ENCODE results near the gene FAM228A. TPM values are rescaled to one million over a fixed set of nuclear protein-coding genes. Genes with fewer than 3 reads are reported as not detected.

Gene FAM228A
- total RNA-seq, 6 donors from 2014 or later: 0.17 to 3.1 (median 1.6) TPM

DNA sequence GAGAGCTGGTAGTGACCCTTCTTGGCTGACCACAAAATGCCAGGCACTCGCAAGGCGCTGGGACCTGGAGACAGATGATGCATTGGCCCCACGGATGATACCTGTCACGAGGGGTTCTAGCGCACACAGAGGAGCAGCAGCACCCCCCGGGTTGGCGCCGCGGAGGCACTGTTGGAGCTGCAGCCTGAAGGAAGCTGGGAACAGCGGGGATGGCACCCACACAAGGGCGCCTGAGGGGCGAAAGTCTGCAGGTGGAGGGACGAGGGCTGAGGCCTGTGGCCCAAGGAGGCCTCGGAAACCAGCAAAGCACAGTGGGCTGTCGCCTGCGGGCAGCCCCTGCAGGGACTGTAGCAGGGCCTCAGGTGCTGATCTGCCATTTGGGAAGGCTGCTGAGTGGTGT, 33.6 kb downstream of the FAM228A start:
- Histone ChIP-seq H3K4me1 (no peaks in the 10 kb centered on the region), H3K36me3 (peaks cover 60 to 98% (median 93%) of the 10 kb centered on the region in 4 donors), H3K9me3 (no peaks in the 10 kb centered on the region), H3K4me3 (no peak overlapping the region), H3K27ac (no peak overlapping the region), H3K27me3 (no peaks in the 10 kb centered on the region)
- ATAC-seq (ENCODE audit: low FRiP score in 2 of 2) (no peak), DNase-seq (peak in 1 of 2 donors; percentile 61)
- TF ChIP-seq EP300 (IDR thresholded peaks at IDR 0.05): no peak
- TF ChIP-seq POLR2AphosphoS5 (IDR thresholded peaks at IDR 0.05): no peak
- TF ChIP-seq POLR2A (IDR thresholded peaks at IDR 0.05): no peak
- TF ChIP-seq, protein P1, sequence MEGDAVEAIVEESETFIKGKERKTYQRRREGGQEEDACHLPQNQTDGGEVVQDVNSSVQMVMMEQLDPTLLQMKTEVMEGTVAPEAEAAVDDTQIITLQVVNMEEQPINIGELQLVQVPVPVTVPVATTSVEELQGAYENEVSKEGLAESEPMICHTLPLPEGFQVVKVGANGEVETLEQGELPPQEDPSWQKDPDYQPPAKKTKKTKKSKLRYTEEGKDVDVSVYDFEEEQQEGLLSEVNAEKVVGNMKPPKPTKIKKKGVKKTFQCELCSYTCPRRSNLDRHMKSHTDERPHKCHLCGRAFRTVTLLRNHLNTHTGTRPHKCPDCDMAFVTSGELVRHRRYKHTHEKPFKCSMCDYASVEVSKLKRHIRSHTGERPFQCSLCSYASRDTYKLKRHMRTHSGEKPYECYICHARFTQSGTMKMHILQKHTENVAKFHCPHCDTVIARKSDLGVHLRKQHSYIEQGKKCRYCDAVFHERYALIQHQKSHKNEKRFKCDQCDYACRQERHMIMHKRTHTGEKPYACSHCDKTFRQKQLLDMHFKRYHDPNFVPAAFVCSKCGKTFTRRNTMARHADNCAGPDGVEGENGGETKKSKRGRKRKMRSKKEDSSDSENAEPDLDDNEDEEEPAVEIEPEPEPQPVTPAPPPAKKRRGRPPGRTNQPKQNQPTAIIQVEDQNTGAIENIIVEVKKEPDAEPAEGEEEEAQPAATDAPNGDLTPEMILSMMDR (IDR thresholded peaks at IDR 0.05): no peak
- WGBS, 2 donors: 93 to 95% methylated on average over 14 to 16 of the region's 16 CpGs

DNA sequence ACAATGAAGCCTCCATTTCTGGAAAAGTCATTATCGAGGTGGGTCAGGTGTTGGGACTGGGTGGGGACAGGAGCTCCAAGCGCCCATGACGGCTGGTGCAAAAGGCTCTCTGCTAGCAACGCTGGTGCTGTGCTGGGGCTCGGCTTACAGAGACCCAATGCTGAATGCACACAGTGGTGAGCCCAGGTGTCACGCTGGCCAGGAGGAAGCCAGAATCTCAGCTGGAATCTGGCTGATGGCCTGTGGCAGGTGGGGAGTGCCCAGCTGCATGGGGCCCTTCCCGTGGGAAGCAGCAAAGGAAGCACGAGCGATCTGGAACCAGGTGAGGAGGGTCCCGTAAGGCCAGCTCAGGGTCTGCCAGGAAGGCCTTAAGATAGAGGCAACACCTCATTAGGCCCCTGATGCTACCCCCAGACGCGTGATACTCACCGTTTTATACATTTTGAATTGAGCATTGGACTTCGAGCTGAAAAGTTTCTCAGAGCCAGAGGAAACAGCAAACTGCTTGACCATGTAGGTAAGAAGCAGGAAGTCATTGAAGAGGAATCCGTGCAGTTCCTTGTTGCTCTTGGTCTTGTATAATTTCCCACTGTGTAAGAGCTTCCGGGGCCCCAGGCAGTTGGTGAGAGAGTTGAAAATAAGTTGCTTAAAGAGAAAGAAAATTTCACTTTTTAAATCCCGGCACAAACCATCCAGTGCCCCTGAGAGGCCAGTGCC, 34.7 kb downstream of the FAM228A start:
- WGBS, 2 donors: 81 to 82% methylated on average over 13 to 17 of the region's 17 CpGs
- Histone ChIP-seq H3K4me1 (no peaks in the 10 kb centered on the region), H3K27me3 (no peaks in the 10 kb centered on the region), H3K27ac (no peak overlapping the region), H3K9me3 (no peaks in the 10 kb centered on the region), H3K36me3 (peaks cover 50 to 98% (median 82%) of the 10 kb centered on the region in 4 donors), H3K4me3 (no peak overlapping the region)
- TF ChIP-seq POLR2AphosphoS5 (IDR thresholded peaks at IDR 0.05) (no peak), POLR2A (IDR thresholded peaks at IDR 0.05) (no peak), EP300 (IDR thresholded peaks at IDR 0.05) (no peak)
- TF ChIP-seq, protein P1 (IDR thresholded peaks at IDR 0.05): no peak
- DNase-seq (peak in 1 of 2 donors; percentile 25), ATAC-seq (ENCODE audit: low FRiP score in 2 of 2) (no peak)

DNA sequence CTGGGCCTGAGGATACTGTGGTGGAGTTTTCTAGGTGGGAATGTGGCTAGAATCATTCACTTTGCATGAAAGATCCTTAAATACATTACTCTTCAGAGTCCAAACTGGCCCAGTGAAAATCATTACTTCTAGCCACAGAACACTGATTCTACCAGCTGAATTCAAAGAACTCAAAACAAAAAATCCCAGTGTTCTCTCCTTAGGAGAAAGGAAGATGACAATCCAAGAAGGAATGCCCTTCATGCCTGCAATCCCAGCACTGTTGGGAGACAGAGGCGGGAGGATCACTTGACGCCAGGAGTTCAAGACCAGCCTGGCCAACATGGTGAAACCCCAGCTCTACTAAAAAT, 35.2 kb downstream of the FAM228A start:
- TF ChIP-seq EP300 (IDR thresholded peaks at IDR 0.05) (no peak), POLR2A (IDR thresholded peaks at IDR 0.05) (no peak), POLR2AphosphoS5 (IDR thresholded peaks at IDR 0.05) (no peak)
- TF ChIP-seq, protein P1 (IDR thresholded peaks at IDR 0.05): no peak
- Histone ChIP-seq H3K27me3 (no peaks in the 10 kb centered on the region), H3K9me3 (no peaks in the 10 kb centered on the region), H3K36me3 (peaks cover 51 to 98% (median 80%) of the 10 kb centered on the region in 4 donors), H3K27ac (no peak overlapping the region), H3K4me3 (no peak overlapping the region), H3K4me1 (no peaks in the 10 kb centered on the region)
- 89 to 100% methylated on average over 2 of the region's 2 CpGs for WGBS, 2 donors
- ATAC-seq (ENCODE audit: low FRiP score in 2 of 2) (no peak), DNase-seq (no peak)

DNA sequence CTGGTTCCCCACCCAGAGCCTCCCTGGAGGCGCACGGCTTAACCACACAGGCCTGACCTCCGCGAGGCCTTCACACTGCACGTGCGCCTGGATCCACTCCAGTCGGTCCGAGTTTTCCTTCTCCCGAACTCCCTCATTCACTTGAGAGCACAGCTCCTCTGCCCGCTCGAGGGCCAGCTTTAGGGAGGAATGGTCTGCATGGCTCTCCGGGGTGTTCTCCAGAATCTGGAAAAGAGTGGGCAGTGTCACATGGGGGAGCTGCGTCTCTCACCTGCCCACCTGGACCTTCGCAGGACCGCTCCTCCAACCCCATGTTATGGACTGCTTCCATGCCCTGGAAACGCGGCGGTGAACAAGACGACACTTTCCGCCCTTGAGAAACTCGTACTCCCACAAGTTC, 35.9 kb downstream of the FAM228A start:
- Histone ChIP-seq H3K36me3 (peaks cover 48 to 98% (median 79%) of the 10 kb centered on the region in 4 donors), H3K27me3 (no peaks in the 10 kb centered on the region), H3K4me1 (no peaks in the 10 kb centered on the region), H3K27ac (no peak overlapping the region), H3K4me3 (no peak overlapping the region), H3K9me3 (no peaks in the 10 kb centered on the region)
- DNase-seq (peak in 1 of 2 donors; percentile 34), ATAC-seq (ENCODE audit: low FRiP score in 2 of 2) (no peak)
- TF ChIP-seq, protein P1 (IDR thresholded peaks at IDR 0.05): no peak
- no peak for TF ChIP-seq POLR2A (IDR thresholded peaks at IDR 0.05)
- TF ChIP-seq EP300 (IDR thresholded peaks at IDR 0.05): no peak
- no peak for TF ChIP-seq POLR2AphosphoS5 (IDR thresholded peaks at IDR 0.05)
- 94% methylated on average over 21 of the region's 21 CpGs for WGBS, 2 donors

DNA sequence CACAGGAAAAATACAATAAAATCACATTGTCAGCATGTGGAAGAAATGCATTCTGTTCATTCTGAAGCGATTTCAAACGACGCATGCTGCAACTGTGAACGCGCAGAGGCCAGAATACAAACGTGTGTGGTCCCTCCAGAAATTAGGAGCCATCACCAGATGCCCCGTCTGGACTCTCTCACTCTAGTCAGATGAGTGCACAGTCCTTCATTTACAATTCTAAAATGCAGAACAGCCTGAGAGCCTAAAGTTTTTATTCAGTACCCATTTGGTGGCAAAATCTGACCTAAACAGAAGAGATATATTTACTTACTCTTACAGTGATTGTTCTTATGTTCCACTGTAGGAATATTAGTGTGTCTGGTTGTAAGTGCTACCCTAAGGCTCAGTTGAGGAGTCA, 36.6 kb downstream of the FAM228A start:
- DNase-seq (no peak), ATAC-seq (ENCODE audit: low FRiP score in 2 of 2) (no peak)
- Histone ChIP-seq H3K27ac (no peak overlapping the region), H3K4me3 (no peak overlapping the region), H3K9me3 (no peaks in the 10 kb centered on the region), H3K36me3 (peaks cover 49 to 98% (median 79%) of the 10 kb centered on the region in 4 donors), H3K27me3 (no peaks in the 10 kb centered on the region), H3K4me1 (no peaks in the 10 kb centered on the region)
- 83 to 91% methylated on average over 7 of the region's 7 CpGs for WGBS, 2 donors
- TF ChIP-seq, protein P1 (IDR thresholded peaks at IDR 0.05): no peak
- TF ChIP-seq POLR2AphosphoS5 (IDR thresholded peaks at IDR 0.05): no peak
- no peak for TF ChIP-seq POLR2A (IDR thresholded peaks at IDR 0.05)
- no peak for TF ChIP-seq EP300 (IDR thresholded peaks at IDR 0.05)
